Mesodermal cell (in vitro differentiated cells): ENCODE measurements around the gene ADRA2A.

Experiments used
- H3K27ac ChIP-seq: 2 replicates; pipeline ENCODE4 v1.7.0; 2013; ENCODE audit warnings: mild to moderate bottlenecking, low read depth, low read length, moderate library complexity; ENCODE audit not compliant: severe bottlenecking
- H3K36me3 ChIP-seq: 2 replicates; pipeline ENCODE4 v1.7.1; 2013; ENCODE audit warnings: mild to moderate bottlenecking, low read length, moderate library complexity; ENCODE audit not compliant: control insufficient read depth, insufficient read depth
- H3K4me1 ChIP-seq: one replicate; pipeline ENCODE4 v1.7.1; 2013; ENCODE audit warnings: mild to moderate bottlenecking, low read length; ENCODE audit not compliant: insufficient read depth, control insufficient read depth, poor library complexity, severe bottlenecking
- H3K4me3 ChIP-seq: 2 replicates; pipeline ENCODE4 v1.7.0; 2013; ENCODE audit warnings: low read length, control low read depth, mild to moderate bottlenecking; ENCODE audit not compliant: insufficient read depth, poor library complexity, severe bottlenecking; ENCODE audit errors: extremely low read depth
- H3K9me3 ChIP-seq: 2 replicates; pipeline ENCODE4 v1.7.1; 2013; ENCODE audit warnings: mild to moderate bottlenecking, low read length, moderate library complexity; ENCODE audit not compliant: control insufficient read depth
- WGBS, 2 experiments: methylation state at CpG; one replicate each; pipeline ENCODE4 v1.1.5; 2013; ENCODE audit warnings: missing lambda C conversion rate in 2 of 2; ENCODE audit not compliant: insufficient coverage in 2 of 2; 5-methylcytosine and 5-hydroxymethylcytosine counted together

The ADRA2A gene

GRCh38 chr10:111076191-111076681 is 593 bp upstream of the ADRA2A start:
- no peaks in the 10 kb centered on the region for H3K36me3 ChIP-seq
- WGBS, 2 experiments, result 0 to 1% methylated on average over 30 to 32 of the region's 39 CpGs
- peak overlapping the region; percentile 40 for H3K4me3 ChIP-seq
- no peaks in the 10 kb centered on the region for H3K4me1 ChIP-seq
- H3K27ac ChIP-seq, result no peak overlapping the region
- H3K9me3 ChIP-seq, result no peaks in the 10 kb centered on the region

GRCh38 chr10:111077479-111077784 is 603 bp downstream of the ADRA2A start:
- no peaks in the 10 kb centered on the region for H3K36me3 ChIP-seq
- H3K4me1 ChIP-seq, result no peaks in the 10 kb centered on the region
- H3K4me3 ChIP-seq, result peak overlapping the region; percentile 40
- H3K27ac ChIP-seq, result no peak overlapping the region
- no peaks in the 10 kb centered on the region for H3K9me3 ChIP-seq
- WGBS, 2 experiments, result 7 to 38% methylated on average over 4 to 6 of the region's 15 CpGs

GRCh38 chr10:111077785-111078504 is 1.1 kb downstream of the ADRA2A start:
- H3K36me3 ChIP-seq, result no peaks in the 10 kb centered on the region
- no peaks in the 10 kb centered on the region for H3K9me3 ChIP-seq
- WGBS, 2 experiments, result 43 to 44% methylated on average over 76 of the region's 78 CpGs
- H3K4me3 ChIP-seq, result peak overlapping the region; percentile 40
- no peaks in the 10 kb centered on the region for H3K4me1 ChIP-seq
- H3K27ac ChIP-seq, result no peak overlapping the region

- Histone ChIP-seq H3K4me3 (no peak overlapping the region), H3K27ac (no peak overlapping the region), H3K9me3 (no peaks in the 10 kb centered on the region), H3K4me1 (no peaks in the 10 kb centered on the region), H3K36me3 (no peaks in the 10 kb centered on the region)
- 23 to 29% methylated on average over 95 to 103 of the region's 104 CpGs for WGBS, 2 experiments
These were observed 1.8 kb downstream of the ADRA2A start for GRCh38 chr10:111078505-111079185.

- Histone ChIP-seq H3K27ac (no peak overlapping the region), H3K4me3 (no peak overlapping the region), H3K4me1 (no peaks in the 10 kb centered on the region), H3K36me3 (no peaks in the 10 kb centered on the region), H3K9me3 (no peaks in the 10 kb centered on the region)
- WGBS, 2 experiments, result 89 to 90% methylated on average over 26 to 28 of the region's 28 CpGs
These were observed 2.5 kb downstream of the ADRA2A start for GRCh38 chr10:111079241-111079760.

- Histone ChIP-seq H3K4me3 (no peak overlapping the region), H3K27ac (no peak overlapping the region), H3K4me1 (no peaks in the 10 kb centered on the region), H3K36me3 (no peaks in the 10 kb centered on the region), H3K9me3 (no peaks in the 10 kb centered on the region)
- 81 to 88% methylated on average over 4 of the region's 5 CpGs for WGBS, 2 experiments
These were observed 3.0 kb downstream of the ADRA2A start for GRCh38 chr10:111079781-111080180.

- H3K9me3 ChIP-seq, result no peaks in the 10 kb centered on the region
- H3K36me3 ChIP-seq, result no peaks in the 10 kb centered on the region
- H3K4me3 ChIP-seq, result no peak overlapping the region
- WGBS, 2 experiments, result 75 to 92% methylated on average over 1 of the region's 2 CpGs
- H3K27ac ChIP-seq, result no peak overlapping the region
- no peaks in the 10 kb centered on the region for H3K4me1 ChIP-seq
These were observed 3.4 kb downstream of the ADRA2A start for GRCh38 chr10:111080224-111080623.

- 94 to 95% methylated on average over 5 to 6 of the region's 6 CpGs for WGBS, 2 experiments
- Histone ChIP-seq H3K27ac (no peak overlapping the region), H3K9me3 (no peaks in the 10 kb centered on the region), H3K4me3 (no peak overlapping the region), H3K4me1 (no peaks in the 10 kb centered on the region), H3K36me3 (no peaks in the 10 kb centered on the region)
These were observed 4.8 kb downstream of the ADRA2A start for GRCh38 chr10:111081595-111081994.

- Histone ChIP-seq H3K4me3 (no peak overlapping the region), H3K4me1 (no peaks in the 10 kb centered on the region), H3K9me3 (no peaks in the 10 kb centered on the region), H3K36me3 (no peaks in the 10 kb centered on the region), H3K27ac (no peak overlapping the region)
- WGBS, 2 experiments, result 50 to 60% methylated on average over 6 to 7 of the region's 12 CpGs
These were observed 5.5 kb downstream of the ADRA2A start for GRCh38 chr10:111082102-111082975.

- no peak overlapping the region for H3K27ac ChIP-seq
- no peaks in the 10 kb centered on the region for H3K4me1 ChIP-seq
- H3K9me3 ChIP-seq, result no peaks in the 10 kb centered on the region
- no peak overlapping the region for H3K4me3 ChIP-seq
- no peaks in the 10 kb centered on the region for H3K36me3 ChIP-seq
- 100% methylated on average over 4 to 10 of the region's 10 CpGs for WGBS, 2 experiments
These were observed 6.6 kb downstream of the ADRA2A start for GRCh38 chr10:111083222-111084095.
